Measurements from ENCODE around the gene MAPK9.

- TF ChIP-seq BCLAF1 (IDR thresholded peaks at IDR 0.05; ENCODE audit: borderline replicate concordance in 1 of 2, control insufficient read depth in 1 of 2, low read depth in 2 of 2, low read length in 1 of 2) (no peak), EZH2 (IDR thresholded peaks at IDR 0.05; ENCODE audit: borderline replicate concordance, low read depth, low read length) (no peak), SIN3A (IDR thresholded peaks at IDR 0.05; ENCODE audit: borderline replicate concordance in 2 of 2, control insufficient read depth in 1 of 2, low read depth in 2 of 2, low read length in 2 of 2) (no peak), CBX3 (IDR thresholded peaks at IDR 0.05; ENCODE audit: borderline replicate concordance in 1 of 2, low read length in 2 of 2) (no peak), CTCF (IDR thresholded peaks at IDR 0.05 in 2 of 3, conservative IDR thresholded peaks at IDR 0.05 in 1 of 3; ENCODE audit: insufficient read depth in 2 of 3, low read depth in 1 of 3, low read length in 3 of 3) (peak in 2 of 3 experiments; percentile 23 to 51; a peak in 1 of 6 replicates), CREM (IDR thresholded peaks at IDR 0.05; ENCODE audit: low read depth) (no peak), EP300 (IDR thresholded peaks at IDR 0.05; ENCODE audit: low read length) (no peak), POLR2A (conservative IDR thresholded peaks at IDR 0.05) (no peak), PHTF2 (CRISPR knock-in tag; IDR thresholded peaks at IDR 0.05) (no peak), SP1 (CRISPR knock-in tag; IDR thresholded peaks at IDR 0.05) (no peak)
Observed at GRCh38 chr5:180332051-180332517, 40.2 kb upstream of the MAPK9 start.

Measured in K562 (cell line).